GM19099 (cell line): ENCODE measurements around the gene DUSP22.

Source experiments
- POLR2A ChIP-seq: IDR thresholded peaks from 3 replicates; pipeline ENCODE4 v1.6.1; 2011; ENCODE audit warnings: low read depth; ENCODE audit not compliant: insufficient read length; ENCODE audit errors: extremely low read depth

The DUSP22 gene

DNA sequence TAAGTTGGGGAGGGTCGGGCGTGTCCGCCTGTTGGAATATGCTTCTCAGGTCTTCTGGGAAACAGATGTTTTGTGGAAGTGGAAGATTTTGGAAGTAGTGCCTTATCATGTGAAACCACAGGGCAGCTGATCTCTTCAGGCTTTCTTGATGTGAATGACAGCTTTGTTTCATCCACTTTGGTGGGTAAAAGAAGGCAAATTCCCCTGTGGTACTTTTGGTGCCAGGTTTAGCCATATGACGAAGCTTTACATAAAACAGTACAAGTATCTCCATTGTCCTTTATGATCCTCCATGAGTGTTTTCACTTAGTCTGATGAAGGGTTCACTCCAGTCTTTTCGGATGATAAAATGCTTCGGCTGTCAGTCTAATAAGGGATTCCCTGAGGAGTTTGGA is 103.8 kb downstream of the DUSP22 start:
- TF ChIP-seq POLR2A: no peak

DNA sequence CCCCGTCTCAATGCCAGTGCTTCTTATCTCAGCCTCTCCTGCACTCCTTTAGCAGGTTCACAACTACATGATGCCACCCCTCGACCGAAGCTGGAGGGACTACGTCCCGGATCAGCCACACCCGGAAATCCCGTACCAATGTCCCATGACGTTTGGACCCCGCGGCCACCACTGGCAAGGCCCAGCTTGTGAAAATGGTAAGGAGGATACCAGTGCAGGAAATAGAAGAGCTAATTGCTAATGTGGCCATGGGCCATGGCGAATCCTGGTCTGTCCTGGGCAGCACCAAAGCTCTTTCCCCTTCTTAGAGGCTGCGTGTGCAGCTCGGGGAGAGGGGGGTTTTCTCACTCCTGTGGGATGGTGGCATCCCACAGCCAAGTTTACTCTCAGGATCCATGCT is 104.8 kb downstream of the DUSP22 start:
- TF ChIP-seq POLR2A: peak; percentile 17

DNA sequence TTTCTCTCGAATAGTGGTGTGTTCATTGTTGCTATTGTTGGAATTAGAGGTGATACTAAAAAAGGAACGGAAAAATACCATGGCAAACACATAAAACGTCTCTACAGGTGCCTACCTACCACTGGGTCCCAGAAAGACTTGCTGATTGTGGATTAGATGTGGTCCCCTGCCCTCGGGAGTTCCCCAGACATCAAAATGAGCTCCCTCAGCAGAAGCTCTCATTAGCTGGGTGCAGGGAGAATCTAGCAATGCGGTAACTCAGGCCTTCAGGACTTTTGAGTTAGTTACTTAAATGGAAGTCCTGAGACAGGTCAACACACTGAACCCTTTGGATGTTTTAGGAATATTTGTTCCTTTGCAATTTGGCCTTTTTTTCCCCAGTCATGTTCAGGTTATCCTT is 105.3 kb downstream of the DUSP22 start:
- TF ChIP-seq POLR2A: no peak

DNA sequence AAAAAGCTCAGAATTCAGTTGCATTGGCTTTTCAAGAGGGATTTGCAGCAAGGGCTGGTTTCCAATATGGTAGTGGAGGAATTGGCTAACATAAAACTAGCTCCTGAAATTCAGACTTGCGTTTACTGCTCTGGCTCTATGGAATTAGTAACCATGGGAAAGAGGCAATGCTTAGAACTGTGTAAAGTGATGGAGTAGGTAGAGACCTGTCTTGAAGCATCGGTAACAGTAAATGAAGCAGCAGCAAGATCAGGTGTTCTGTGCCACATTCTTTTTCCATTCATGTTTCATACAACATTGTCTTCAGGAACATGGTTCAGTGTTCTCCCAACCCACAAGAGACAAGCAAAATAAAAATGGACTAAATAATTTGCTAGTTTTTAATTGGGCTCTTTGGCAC is 105.8 kb downstream of the DUSP22 start:
- no peak for TF ChIP-seq POLR2A

DNA sequence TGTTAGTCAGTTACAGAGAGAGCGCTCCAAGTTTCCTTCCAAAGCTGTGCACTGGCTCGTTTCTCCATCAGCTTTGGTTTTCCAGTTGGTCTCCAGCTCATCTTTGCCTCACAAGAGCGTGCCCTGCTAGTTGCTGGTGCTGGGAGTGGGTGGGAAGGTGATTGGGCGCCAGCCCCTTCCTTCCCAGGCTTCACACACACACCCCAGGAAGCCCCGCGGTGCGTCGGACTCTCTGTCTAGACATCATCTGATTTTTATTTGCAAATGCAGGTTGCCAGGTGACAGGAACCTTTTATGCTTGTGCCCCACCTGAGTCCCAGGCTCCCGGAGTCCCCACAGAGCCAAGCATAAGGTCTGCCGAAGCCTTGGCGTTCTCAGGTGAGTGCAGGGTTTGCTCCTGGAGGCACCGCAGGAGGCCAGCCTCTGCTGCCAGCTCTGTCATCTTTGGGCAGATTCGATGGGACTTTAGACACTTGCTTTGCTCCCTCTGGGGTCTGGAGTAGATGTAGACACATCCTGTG is 106.3 kb downstream of the DUSP22 start:
- TF ChIP-seq POLR2A: peak; percentile 59

DNA sequence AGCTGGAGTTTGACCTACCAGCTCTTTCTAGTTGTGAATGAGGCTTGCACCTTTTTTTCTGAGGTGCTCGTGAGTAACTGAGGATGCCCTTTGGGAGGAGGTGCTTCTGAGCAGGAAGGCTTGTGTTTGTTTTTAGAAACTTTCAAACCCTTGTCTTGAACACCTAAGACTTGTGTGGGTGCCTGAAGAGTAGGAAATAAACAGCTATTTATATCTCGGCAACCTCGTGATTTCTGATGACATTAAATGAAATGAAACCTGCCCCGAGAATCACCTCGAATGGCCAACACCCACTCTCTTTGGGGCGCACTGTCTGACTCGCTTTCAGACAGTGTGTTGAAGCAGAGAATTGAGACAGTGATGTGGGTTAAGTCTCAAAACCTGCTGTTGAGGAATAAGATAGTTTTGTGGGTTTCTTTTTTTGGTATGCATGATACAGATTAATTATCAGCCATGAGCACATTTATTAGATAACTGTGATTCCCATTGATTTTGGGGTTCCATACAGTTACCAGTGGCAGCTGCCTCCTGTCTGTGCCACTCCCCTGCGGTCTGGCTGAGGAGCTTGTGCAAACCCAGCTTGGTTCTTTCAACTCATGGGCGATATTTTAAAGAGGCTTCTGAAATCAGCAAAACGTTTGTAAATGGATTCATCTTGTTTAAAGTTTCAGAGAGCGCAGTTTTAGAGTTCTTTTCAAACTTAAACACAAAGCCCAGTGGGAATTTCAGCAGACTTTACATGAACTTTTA is 107.7 kb downstream of the DUSP22 start:
- TF ChIP-seq POLR2A: no peak

DNA sequence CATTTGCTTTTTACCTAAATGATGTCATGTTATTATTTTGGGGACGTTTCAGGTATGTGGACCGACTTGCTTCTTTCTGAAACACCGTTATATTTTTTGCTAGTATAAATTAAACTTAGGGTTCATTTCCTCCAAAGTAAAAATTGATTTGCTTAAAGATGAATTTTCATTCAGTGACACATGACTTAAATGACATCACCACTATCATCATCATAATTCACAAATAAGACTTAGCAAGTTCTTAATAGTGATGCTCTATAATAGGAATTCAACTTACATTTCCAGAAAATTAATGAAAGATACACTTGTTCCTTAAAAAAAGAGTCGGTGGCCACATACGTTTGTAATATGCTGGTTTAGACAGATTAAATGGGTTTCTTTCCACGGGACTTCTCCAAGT is 108.5 kb downstream of the DUSP22 start:
- TF ChIP-seq POLR2A: no peak
